HepG2 (cell line): ENCODE data around the gene POLRMT. TPM values are rescaled to one million over a fixed set of nuclear protein-coding genes. Genes with fewer than 3 reads are reported as not detected.

ENCODE experiments used
- ETV5 ChIP-seq: IDR thresholded peaks from 2 replicates; pipeline ENCODE4 v1.6.1; 2018; ENCODE audit warnings: missing biosample characterization, missing genetic modification reagents, inconsistent platforms, borderline replicate concordance
- GABPB1 ChIP-seq: IDR thresholded peaks from 2 replicates; pipeline ENCODE4 v1.6.1; 2016; ENCODE audit warnings: mild to moderate bottlenecking, missing genetic modification reagents, moderate library complexity, missing compliant biosample characterization
- KDM4B ChIP-seq: sonication (generic); formaldehyde crosslinking; IDR thresholded peaks from 2 replicates; pipeline ENCODE4 v1.4.0; 2020; ENCODE audit warnings: missing genetic modification reagents
- MATR3 ChIP-seq: sonication (generic); formaldehyde crosslinking; IDR thresholded peaks from 2 replicates; pipeline ENCODE4 v1.4.0; 2020; ENCODE audit warnings: missing genetic modification reagents
- REPIN1 ChIP-seq: sonication (generic); formaldehyde crosslinking; IDR thresholded peaks from 2 replicates; pipeline ENCODE4 v1.8.0; 2022; ENCODE audit warnings: missing genetic modification reagents, low read depth, mild to moderate bottlenecking, borderline replicate concordance
- RFXANK ChIP-seq: IDR thresholded peaks from 2 replicates; pipeline ENCODE4 v1.6.1; 2016
- SAFB2 ChIP-seq: sonication (generic); formaldehyde crosslinking; IDR thresholded peaks from 2 replicates; pipeline ENCODE4 v1.5.1; 2020; ENCODE audit warnings: missing genetic modification reagents, low read depth, mild to moderate bottlenecking, borderline replicate concordance
- SETDB1 ChIP-seq: sonication (generic); formaldehyde crosslinking; IDR thresholded peaks from 2 replicates; pipeline ENCODE4 v1.5.1; 2020; ENCODE audit warnings: missing genetic modification reagents, mild to moderate bottlenecking, borderline replicate concordance
- ZNF317 ChIP-seq: sonication (generic); formaldehyde crosslinking; IDR thresholded peaks from 2 replicates; pipeline ENCODE4 v1.5.0; 2020; ENCODE audit warnings: mild to moderate bottlenecking, missing genetic modification reagents
- ZNF546 ChIP-seq: sonication (generic); formaldehyde crosslinking; conservative IDR thresholded peaks from 2 replicates; pipeline ENCODE4 v1.8.1; 2023; ENCODE audit warnings: mild to moderate bottlenecking, missing genetic modification reagents
- ZNF878 ChIP-seq: sonication (generic); formaldehyde crosslinking; IDR thresholded peaks from 2 replicates; pipeline ENCODE4 v1.8.1; 2023; ENCODE audit warnings: mild to moderate bottlenecking, missing genetic modification reagents, moderate library complexity
- ZSCAN9 ChIP-seq: IDR thresholded peaks from 2 replicates; pipeline ENCODE4 v1.6.1; 2016; ENCODE audit warnings: borderline replicate concordance
- polyA plus RNA-seq, 8 experiments: library from polyadenylated mRNA; depleted of rRNA in 3 of 8; stranded (reverse) in 7 of 8; unstranded in 1 of 8; fragments of >200 nt; fragmentation: Illumina TruSeq in 4 of 8; extraction: Trizol in 4 of 8; gene quantifications; 2 replicates each; pipeline versions ENCODE4 v1.2.1 to v1.2.3, GENCODE V29; 2011 to 2016; ENCODE audit warnings: low read depth in 4 of 8, missing spikeins in 1 of 8, mixed read lengths in 1 of 8; ENCODE audit not compliant: insufficient read depth in 1 of 8
- total RNA-seq, 5 experiments: library from RNA; depleted of rRNA; stranded (reverse); fragments of >200 nt; fragmentation: Illumina TruSeq; extraction: Trizol; gene quantifications; 2 replicates each; pipeline ENCODE4 v1.2.3, GENCODE V29; 2016; ENCODE audit warnings: low read depth in 1 of 5
- TF ChIP-seq, protein P1 (sequence below): sonication (generic); formaldehyde crosslinking; IDR thresholded peaks from 2 replicates; pipeline ENCODE4 v1.9.0; 2022; ENCODE audit warnings: low read depth, missing genetic modification reagents
- TF ChIP-seq, protein P2 (sequence below): sonication (generic); formaldehyde crosslinking; IDR thresholded peaks from 2 replicates; pipeline ENCODE4 v1.4.0; 2020; ENCODE audit warnings: missing genetic modification reagents
- TF ChIP-seq, protein P3 (sequence below): sonication (generic); formaldehyde crosslinking; IDR thresholded peaks from 2 replicates; pipeline ENCODE4 v1.4.0; 2020; ENCODE audit warnings: missing genetic modification reagents
- TF ChIP-seq, protein P4 (sequence below): sonication (generic); formaldehyde crosslinking; IDR thresholded peaks from 2 replicates; pipeline ENCODE4 v1.8.1; 2022; ENCODE audit warnings: mild to moderate bottlenecking, missing genetic modification reagents
- TF ChIP-seq, protein P5 (sequence below): sonication (generic); formaldehyde crosslinking; IDR thresholded peaks from 2 replicates; pipeline ENCODE4 v1.5.1; 2020; ENCODE audit warnings: mild to moderate bottlenecking, missing genetic modification reagents

Gene POLRMT
- total and polyA plus RNA-seq, 2 of the 13 experiments (the other 11 are each of a cell fraction or from before 2014, with no cell fraction given): 78.0 to 101 TPM

DNA sequence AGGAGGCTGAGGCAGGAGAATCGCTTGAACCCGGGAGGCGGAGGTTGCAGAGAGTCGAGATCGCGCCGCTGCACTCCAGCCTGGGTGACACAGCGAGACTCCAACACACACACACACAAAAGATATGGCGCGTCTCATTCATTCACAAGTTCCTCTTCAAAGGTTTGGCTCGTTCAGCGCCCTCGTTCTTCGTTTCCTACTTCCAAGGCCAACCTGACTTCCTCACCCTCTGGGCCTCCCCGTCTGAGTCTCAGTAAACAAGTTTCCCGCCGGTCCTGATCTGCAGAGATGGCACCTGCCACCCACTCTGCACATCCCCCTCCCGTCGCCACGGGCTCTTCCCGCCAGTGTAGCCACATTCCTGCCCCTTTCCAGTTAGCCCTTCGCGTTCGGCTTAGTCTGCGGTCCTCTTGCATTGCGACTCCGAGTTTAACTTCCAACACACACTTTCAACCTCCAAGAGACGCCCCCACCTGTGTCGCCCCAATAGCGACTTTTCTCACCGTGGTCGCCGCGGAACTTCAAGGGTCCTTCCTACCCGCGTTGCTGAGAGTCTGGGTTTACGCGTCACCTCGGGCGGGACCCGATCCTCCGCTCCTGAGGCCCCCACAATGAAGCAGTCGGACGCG lies 62.3 kb downstream of the POLRMT start (continued):
- TF ChIP-seq, protein P1, sequence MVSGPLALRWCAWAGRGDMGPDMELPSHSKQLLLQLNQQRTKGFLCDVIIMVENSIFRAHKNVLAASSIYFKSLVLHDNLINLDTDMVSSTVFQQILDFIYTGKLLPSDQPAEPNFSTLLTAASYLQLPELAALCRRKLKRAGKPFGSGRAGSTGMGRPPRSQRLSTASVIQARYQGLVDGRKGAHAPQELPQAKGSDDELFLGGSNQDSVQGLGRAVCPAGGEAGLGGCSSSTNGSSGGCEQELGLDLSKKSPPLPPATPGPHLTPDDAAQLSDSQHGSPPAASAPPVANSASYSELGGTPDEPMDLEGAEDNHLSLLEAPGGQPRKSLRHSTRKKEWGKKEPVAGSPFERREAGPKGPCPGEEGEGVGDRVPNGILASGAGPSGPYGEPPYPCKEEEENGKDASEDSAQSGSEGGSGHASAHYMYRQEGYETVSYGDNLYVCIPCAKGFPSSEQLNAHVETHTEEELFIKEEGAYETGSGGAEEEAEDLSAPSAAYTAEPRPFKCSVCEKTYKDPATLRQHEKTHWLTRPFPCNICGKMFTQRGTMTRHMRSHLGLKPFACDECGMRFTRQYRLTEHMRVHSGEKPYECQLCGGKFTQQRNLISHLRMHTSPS (CRISPR knock-in tag): peak; percentile 62; the same call in 1 of the 2 replicates
- TF ChIP-seq ZNF878 (CRISPR knock-in tag) (no peak; the same call in 1 of the 2 replicates), KDM4B (CRISPR knock-in tag) (0 out of 2 replicates have a peak, but pooled peaks have one; percentile 51), GABPB1 (CRISPR knock-in tag) (peak; percentile 36; the same call in 1 of the 2 replicates), ZSCAN9 (CRISPR knock-in tag) (no peak), ZNF546 (CRISPR knock-in tag) (0 out of 2 replicates have a peak, but pooled peaks have one; percentile 11), MATR3 (no peak), ZNF317 (CRISPR knock-in tag) (no peak), REPIN1 (CRISPR knock-in tag) (no peak), ETV5 (CRISPR knock-in tag) (peak; percentile 26; the same call in 1 of the 2 replicates), SETDB1 (no peak), SAFB2 (CRISPR knock-in tag) (no peak), RFXANK (no peak)
- TF ChIP-seq, protein P2, sequence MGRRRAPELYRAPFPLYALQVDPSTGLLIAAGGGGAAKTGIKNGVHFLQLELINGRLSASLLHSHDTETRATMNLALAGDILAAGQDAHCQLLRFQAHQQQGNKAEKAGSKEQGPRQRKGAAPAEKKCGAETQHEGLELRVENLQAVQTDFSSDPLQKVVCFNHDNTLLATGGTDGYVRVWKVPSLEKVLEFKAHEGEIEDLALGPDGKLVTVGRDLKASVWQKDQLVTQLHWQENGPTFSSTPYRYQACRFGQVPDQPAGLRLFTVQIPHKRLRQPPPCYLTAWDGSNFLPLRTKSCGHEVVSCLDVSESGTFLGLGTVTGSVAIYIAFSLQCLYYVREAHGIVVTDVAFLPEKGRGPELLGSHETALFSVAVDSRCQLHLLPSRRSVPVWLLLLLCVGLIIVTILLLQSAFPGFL (CRISPR knock-in tag): no peak
- TF ChIP-seq, protein P3, sequence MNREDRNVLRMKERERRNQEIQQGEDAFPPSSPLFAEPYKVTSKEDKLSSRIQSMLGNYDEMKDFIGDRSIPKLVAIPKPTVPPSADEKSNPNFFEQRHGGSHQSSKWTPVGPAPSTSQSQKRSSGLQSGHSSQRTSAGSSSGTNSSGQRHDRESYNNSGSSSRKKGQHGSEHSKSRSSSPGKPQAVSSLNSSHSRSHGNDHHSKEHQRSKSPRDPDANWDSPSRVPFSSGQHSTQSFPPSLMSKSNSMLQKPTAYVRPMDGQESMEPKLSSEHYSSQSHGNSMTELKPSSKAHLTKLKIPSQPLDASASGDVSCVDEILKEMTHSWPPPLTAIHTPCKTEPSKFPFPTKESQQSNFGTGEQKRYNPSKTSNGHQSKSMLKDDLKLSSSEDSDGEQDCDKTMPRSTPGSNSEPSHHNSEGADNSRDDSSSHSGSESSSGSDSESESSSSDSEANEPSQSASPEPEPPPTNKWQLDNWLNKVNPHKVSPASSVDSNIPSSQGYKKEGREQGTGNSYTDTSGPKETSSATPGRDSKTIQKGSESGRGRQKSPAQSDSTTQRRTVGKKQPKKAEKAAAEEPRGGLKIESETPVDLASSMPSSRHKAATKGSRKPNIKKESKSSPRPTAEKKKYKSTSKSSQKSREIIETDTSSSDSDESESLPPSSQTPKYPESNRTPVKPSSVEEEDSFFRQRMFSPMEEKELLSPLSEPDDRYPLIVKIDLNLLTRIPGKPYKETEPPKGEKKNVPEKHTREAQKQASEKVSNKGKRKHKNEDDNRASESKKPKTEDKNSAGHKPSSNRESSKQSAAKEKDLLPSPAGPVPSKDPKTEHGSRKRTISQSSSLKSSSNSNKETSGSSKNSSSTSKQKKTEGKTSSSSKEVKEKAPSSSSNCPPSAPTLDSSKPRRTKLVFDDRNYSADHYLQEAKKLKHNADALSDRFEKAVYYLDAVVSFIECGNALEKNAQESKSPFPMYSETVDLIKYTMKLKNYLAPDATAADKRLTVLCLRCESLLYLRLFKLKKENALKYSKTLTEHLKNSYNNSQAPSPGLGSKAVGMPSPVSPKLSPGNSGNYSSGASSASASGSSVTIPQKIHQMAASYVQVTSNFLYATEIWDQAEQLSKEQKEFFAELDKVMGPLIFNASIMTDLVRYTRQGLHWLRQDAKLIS (CRISPR knock-in tag): no peak
- TF ChIP-seq, protein P4, sequence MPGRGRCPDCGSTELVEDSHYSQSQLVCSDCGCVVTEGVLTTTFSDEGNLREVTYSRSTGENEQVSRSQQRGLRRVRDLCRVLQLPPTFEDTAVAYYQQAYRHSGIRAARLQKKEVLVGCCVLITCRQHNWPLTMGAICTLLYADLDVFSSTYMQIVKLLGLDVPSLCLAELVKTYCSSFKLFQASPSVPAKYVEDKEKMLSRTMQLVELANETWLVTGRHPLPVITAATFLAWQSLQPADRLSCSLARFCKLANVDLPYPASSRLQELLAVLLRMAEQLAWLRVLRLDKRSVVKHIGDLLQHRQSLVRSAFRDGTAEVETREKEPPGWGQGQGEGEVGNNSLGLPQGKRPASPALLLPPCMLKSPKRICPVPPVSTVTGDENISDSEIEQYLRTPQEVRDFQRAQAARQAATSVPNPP (CRISPR knock-in tag): no peak
- TF ChIP-seq, protein P5, sequence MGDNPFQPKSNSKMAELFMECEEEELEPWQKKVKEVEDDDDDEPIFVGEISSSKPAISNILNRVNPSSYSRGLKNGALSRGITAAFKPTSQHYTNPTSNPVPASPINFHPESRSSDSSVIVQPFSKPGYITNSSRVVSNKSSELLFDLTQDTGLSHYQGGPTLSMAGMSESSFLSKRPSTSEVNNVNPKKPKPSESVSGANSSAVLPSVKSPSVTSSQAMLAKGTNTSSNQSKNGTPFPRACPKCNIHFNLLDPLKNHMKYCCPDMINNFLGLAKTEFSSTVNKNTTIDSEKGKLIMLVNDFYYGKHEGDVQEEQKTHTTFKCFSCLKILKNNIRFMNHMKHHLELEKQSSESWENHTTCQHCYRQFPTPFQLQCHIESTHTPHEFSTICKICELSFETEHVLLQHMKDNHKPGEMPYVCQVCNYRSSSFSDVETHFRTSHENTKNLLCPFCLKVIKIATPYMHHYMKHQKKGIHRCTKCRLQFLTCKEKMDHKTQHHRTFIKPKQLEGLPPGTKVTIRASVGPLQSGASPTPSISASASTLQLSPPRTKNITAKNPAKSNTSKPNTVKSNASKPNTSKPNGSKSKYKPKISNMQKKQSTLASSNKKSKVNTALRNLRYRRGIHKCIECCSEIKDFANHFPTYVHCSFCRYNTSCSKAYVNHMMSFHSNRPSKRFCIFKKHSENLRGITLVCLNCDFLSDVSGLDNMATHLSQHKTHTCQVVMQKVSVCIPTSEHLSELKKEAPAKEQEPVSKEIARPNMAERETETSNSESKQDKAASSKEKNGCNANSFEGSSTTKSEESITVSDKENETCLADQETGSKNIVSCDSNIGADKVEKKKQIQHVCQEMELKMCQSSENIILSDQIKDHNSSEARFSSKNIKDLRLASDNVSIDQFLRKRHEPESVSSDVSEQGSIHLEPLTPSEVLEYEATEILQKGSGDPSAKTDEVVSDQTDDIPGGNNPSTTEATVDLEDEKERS (CRISPR knock-in tag): peak; percentile 21; the same call in 1 of the 2 replicates
